IMR-90 (cell line): ENCODE results near the gene NSUN6. TPM values are rescaled to one million over a fixed set of nuclear protein-coding genes. Genes with fewer than 3 reads are reported as not detected.

Experiments
- ATAC-seq: fragments of 200-7000 bp; cut with Tn5 transposase; 2 replicates; pipeline ENCODE4 v1.9.1; 2020; ENCODE audit warnings: low read depth, mild to moderate bottlenecking, moderate library complexity
- BruUV-seq: library from RNA; stranded (reverse); fragments of 400-500 nt; replicated peaks from 2 replicates; lab custom pipeline; 2021; lab: Mats Ljungman, UMichigan
- CTCF ChIA-PET: fragments of 300-600 bp; formaldehyde crosslinking; extraction: SDS; loops from one replicate; lab custom pipeline; 2021; ENCODE audit warnings: antibody characterized with exemption; lab: Yijun Ruan, JAX
- POLR2A ChIA-PET: fragments of 300-600 bp; sonication (Branson Sonifier 250); formaldehyde crosslinking; loops from one replicate; lab custom pipeline; 2022; ENCODE audit warnings: antibody characterized with exemption; ENCODE audit not compliant: unreplicated experiment; lab: Charles Lee
- DNase-seq: peaks from one replicate; pipeline ENCODE4 v3.0.0; 2013
- H2AFZ ChIP-seq: replicated peaks from 2 replicates; pipeline ENCODE3; 2013; ENCODE audit warnings: low read length, mild to moderate bottlenecking; ENCODE audit not compliant: poor library complexity
- H2AK5ac ChIP-seq: 2 replicates; pipeline ENCODE4 v1.6.1; 2013; ENCODE audit warnings: low read depth, low read length, inconsistent platforms
- H2AK9ac ChIP-seq: replicated peaks from 2 replicates; pipeline ENCODE3; 2013; ENCODE audit warnings: mild to moderate bottlenecking, low read depth, low read length, moderate library complexity; ENCODE audit not compliant: poor library complexity
- H2BK120ac ChIP-seq: 2 replicates; pipeline ENCODE4 v1.6.1; 2013; ENCODE audit warnings: low read depth, low read length, inconsistent platforms
- H2BK15ac ChIP-seq: 3 replicates; pipeline ENCODE4 v1.6.1; 2013; ENCODE audit warnings: low read depth, low read length, inconsistent platforms
- H2BK20ac ChIP-seq: 2 replicates; pipeline ENCODE4 v1.6.1; 2013; ENCODE audit warnings: low read depth, mild to moderate bottlenecking, inconsistent platforms, low read length, moderate library complexity
- H2BK5ac ChIP-seq: 2 replicates; pipeline ENCODE4 v1.6.1; 2013; ENCODE audit warnings: mild to moderate bottlenecking, low read depth, low read length, inconsistent platforms; ENCODE audit not compliant: poor library complexity, severe bottlenecking
- H3K14ac ChIP-seq: replicated peaks from 2 replicates; pipeline ENCODE4 v1.6.1; 2013; ENCODE audit warnings: low read depth, low read length, inconsistent platforms
- H3K18ac ChIP-seq: 2 replicates; pipeline ENCODE4 v1.6.1; 2013; ENCODE audit warnings: low read depth, low read length, control low read depth
- H3K23ac ChIP-seq: 2 replicates; pipeline ENCODE4 v1.6.1; 2013; ENCODE audit warnings: low read depth, low read length, inconsistent platforms
- H3K27ac ChIP-seq: 2 replicates; pipeline ENCODE4 v1.5.1; 2013; ENCODE audit warnings: mild to moderate bottlenecking, control low read depth, low read length; ENCODE audit not compliant: insufficient read depth
- H3K27me3 ChIP-seq: 2 replicates; pipeline ENCODE4 v1.6.1; 2013; ENCODE audit warnings: low read length; ENCODE audit not compliant: control insufficient read depth, insufficient read depth
- H3K36me3 ChIP-seq: 2 replicates; pipeline ENCODE4 v1.6.1; 2013; ENCODE audit warnings: low read length, mixed read lengths; ENCODE audit not compliant: control insufficient read depth, insufficient read depth
- H3K4ac ChIP-seq: 2 replicates; pipeline ENCODE4 v1.6.1; 2013; ENCODE audit warnings: low read depth, low read length, inconsistent platforms
- H3K4me1 ChIP-seq: 2 replicates; pipeline ENCODE4 v1.6.1; 2013; ENCODE audit warnings: low read length, mixed read lengths; ENCODE audit not compliant: control insufficient read depth, insufficient read depth
- H3K4me2 ChIP-seq: 2 replicates; pipeline ENCODE4 v1.6.1; 2013; ENCODE audit warnings: low read depth, mild to moderate bottlenecking, control low read depth, low read length, moderate library complexity
- H3K4me3 ChIP-seq: 2 replicates; pipeline ENCODE4 v1.5.1; 2013; ENCODE audit warnings: low read depth, mild to moderate bottlenecking, control low read depth, low read length, moderate library complexity; ENCODE audit not compliant: insufficient read depth
- H3K56ac ChIP-seq: 2 replicates; pipeline ENCODE4 v1.6.1; 2013; ENCODE audit warnings: low read length, inconsistent platforms; ENCODE audit not compliant: insufficient read depth; ENCODE audit errors: extremely low read depth
- H3K79me1 ChIP-seq, 2 experiments: 2 replicates each; pipeline ENCODE4 v1.6.1; 2013; ENCODE audit warnings: low read length in 2 of 2, inconsistent platforms in 1 of 2, low read depth in 1 of 2
- H3K9ac ChIP-seq: 2 replicates; pipeline ENCODE4 v1.6.1; 2013; ENCODE audit warnings: low read depth, low read length, control low read depth
- H3K9me1 ChIP-seq: 2 replicates; pipeline ENCODE4 v1.6.1; 2013; ENCODE audit warnings: low read length, inconsistent platforms; ENCODE audit not compliant: insufficient read depth
- H3K9me3 ChIP-seq: 2 replicates; pipeline ENCODE4 v1.6.1; 2013; ENCODE audit warnings: low read length; ENCODE audit not compliant: control insufficient read depth, insufficient read depth
- H4K20me1 ChIP-seq: 2 replicates; pipeline ENCODE4 v1.6.1; 2013; ENCODE audit warnings: low read length, inconsistent platforms; ENCODE audit not compliant: insufficient read depth
- H4K5ac ChIP-seq: 2 replicates; pipeline ENCODE4 v1.6.1; 2013; ENCODE audit warnings: mild to moderate bottlenecking, low read depth, low read length, control low read depth
- H4K8ac ChIP-seq, 2 experiments: 2 replicates each; pipeline ENCODE4 v1.6.1; 2013; ENCODE audit warnings: low read depth in 2 of 2, low read length in 2 of 2, control low read depth in 1 of 2, inconsistent platforms in 1 of 2
- H4K91ac ChIP-seq: 2 replicates; pipeline ENCODE4 v1.6.1; 2013; ENCODE audit warnings: low read depth, low read length, inconsistent platforms; ENCODE audit not compliant: insufficient read depth
- BHLHE40 ChIP-seq: fragments of 150-350 bp; IDR thresholded peaks from 2 replicates; pipeline ENCODE4 v1.6.1; 2016; ENCODE audit warnings: mild to moderate bottlenecking, low read depth, low read length
- CHD1 ChIP-seq: IDR thresholded peaks from 2 replicates; pipeline ENCODE4 v1.6.1; 2012; ENCODE audit warnings: low read depth, low read length, improper control_type of control experiment
- FOS ChIP-seq: fragments of 150-350 bp; IDR thresholded peaks from 2 replicates; pipeline ENCODE4 v1.6.1; 2016; ENCODE audit warnings: low read depth, low read length
- MAFK ChIP-seq: IDR thresholded peaks from 2 replicates; pipeline ENCODE4 v1.6.1; 2012; ENCODE audit warnings: low read depth, low read length, improper control_type of control experiment
- MAZ ChIP-seq: IDR thresholded peaks from 2 replicates; pipeline ENCODE4 v1.6.1; 2012; ENCODE audit warnings: low read depth, mild to moderate bottlenecking, low read length, improper control_type of control experiment, moderate library complexity, borderline replicate concordance
- POLR2A ChIP-seq: IDR thresholded peaks from 2 replicates; pipeline ENCODE4 v1.6.1; 2012; ENCODE audit warnings: mild to moderate bottlenecking, low read depth, low read length
- RAD21 ChIP-seq: IDR thresholded peaks from 2 replicates; pipeline ENCODE4 v1.6.1; 2012; ENCODE audit warnings: low read length, improper control_type of control experiment
- RCOR1 ChIP-seq: IDR thresholded peaks from 2 replicates; pipeline ENCODE4 v1.6.1; 2012; ENCODE audit warnings: mild to moderate bottlenecking, low read length, improper control_type of control experiment; ENCODE audit not compliant: insufficient replicate concordance
- SMC3 ChIP-seq: fragments of 150-350 bp; IDR thresholded peaks from 2 replicates; pipeline ENCODE4 v1.6.1; 2016; ENCODE audit warnings: low read depth, mild to moderate bottlenecking, antibody characterized with exemption, low read length, moderate library complexity
- WGBS, 2 experiments: methylation state at CpG; one replicate each; pipeline versions ENCODE4 v1.1.5 to v1.1.7; 2013; ENCODE audit warnings: missing lambda C conversion rate in 2 of 2; ENCODE audit not compliant: insufficient read length in 1 of 2; ENCODE audit errors: extremely low coverage in 2 of 2; 5-methylcytosine and 5-hydroxymethylcytosine counted together
- dilution Hi-C: fragments of 300-500 bp; cut with HindIII; formaldehyde crosslinking; loops from one replicate; pipeline ENCODE4 v1.14.3; 2018; ENCODE audit warnings: low sequenced_read_pairs; ENCODE audit not compliant: unreplicated experiment
- in situ Hi-C: fragments of 300-500 bp; cut with MboI; formaldehyde crosslinking; loops from 3 replicates; pipeline ENCODE4 v1.14.3; 2019; ENCODE audit warnings: low sequenced_read_pairs, inconsistent platforms, mixed read lengths
- intact Hi-C: fragments of 100-400 bp; cut with micrococcal nuclease; formaldehyde crosslinking; loops from 2 replicates; pipeline ENCODE4 v1.10.0; 2022
- polyA plus RNA-seq, 3 experiments: library from polyadenylated mRNA; depleted of rRNA; stranded (reverse); fragments of >200 nt; gene quantifications; 2 replicates each; pipeline ENCODE4 v1.2.3, GENCODE V29; 2012; ENCODE audit warnings: low replicate concordance in 1 of 3
- total RNA-seq: library from RNA; depleted of rRNA; stranded (reverse); fragments of >200 nt; gene quantifications from 2 replicates; pipeline ENCODE4 v1.2.3, GENCODE V29; 2012
- TF ChIP-seq, protein P1 (sequence below): fragments of 150-350 bp; IDR thresholded peaks from 2 replicates; pipeline ENCODE4 v1.6.1; 2016; ENCODE audit warnings: low read depth, mild to moderate bottlenecking, low read length, moderate library complexity, borderline replicate concordance

The NSUN6 gene
- total and polyA plus RNA-seq, 2 of the 4 experiments (the other 2 are of a cell fraction): 4.6 to 11.5 TPM

DNA sequence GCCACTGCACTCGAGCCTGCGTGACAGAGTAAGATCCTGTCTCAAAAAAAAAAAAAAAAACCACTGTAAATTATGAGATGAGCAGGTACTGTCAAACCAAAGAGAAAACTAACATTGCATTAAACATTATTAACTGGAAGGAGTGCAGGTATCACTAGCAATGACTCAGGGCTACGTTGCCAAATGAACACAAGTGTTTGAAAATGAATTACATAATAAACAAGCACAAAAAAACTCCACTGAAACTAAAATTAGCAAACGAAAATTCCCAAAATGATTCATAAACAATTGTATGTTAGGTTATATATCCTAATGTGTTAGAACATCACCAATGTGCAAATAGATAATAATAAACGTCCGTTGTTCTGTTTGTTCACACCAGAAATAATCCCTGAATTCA lies 42.8 kb downstream of the NSUN6 start:
- no peak overlapping the region for H3K18ac ChIP-seq
- H2BK120ac ChIP-seq: no peak overlapping the region
- H2AFZ ChIP-seq: no peak overlapping the region
- CTCF ChIA-PET: no interaction called here
- no peak overlapping the region for H4K8ac ChIP-seq
- dilution Hi-C loops (no loop called here), in situ Hi-C loops (no loop called here), intact Hi-C loops (no loop called here)
- H3K27me3 ChIP-seq: no peaks in the 10 kb centered on the region
- H3K56ac ChIP-seq: no peak overlapping the region
- H3K14ac ChIP-seq: no peak overlapping the region
- no peak overlapping the region for H3K27ac ChIP-seq
- H3K23ac ChIP-seq: no peak overlapping the region
- H4K20me1 ChIP-seq: no peaks in the 10 kb centered on the region
- no peaks in the 10 kb centered on the region for H3K9me3 ChIP-seq
- H3K36me3 ChIP-seq: no peaks in the 10 kb centered on the region; the same call in 1 of the 2 replicates
- H3K9ac ChIP-seq: no peak overlapping the region
- H3K4me3 ChIP-seq: no peak overlapping the region
- BruUV-seq: no TSS peak
- H2AK9ac ChIP-seq: no peak overlapping the region
- no peak overlapping the region for H4K5ac ChIP-seq
- DNase-seq (no peak), ATAC-seq (no peak)
- H2BK5ac ChIP-seq: no peak overlapping the region
- no peak overlapping the region for H4K91ac ChIP-seq
- H2BK15ac ChIP-seq: no peak overlapping the region
- H3K4me2 ChIP-seq: no peak overlapping the region
- H3K4ac ChIP-seq: no peak overlapping the region
- POLR2A ChIA-PET: no interaction called here
- no peak overlapping the region for H2BK20ac ChIP-seq
- H2AK5ac ChIP-seq: no peak overlapping the region
- no peak for TF ChIP-seq SMC3
- no peak for TF ChIP-seq MAZ
- TF ChIP-seq RCOR1: no peak
- no peak for TF ChIP-seq CHD1
- TF ChIP-seq BHLHE40: no peak
- TF ChIP-seq MAFK: no peak
- TF ChIP-seq RAD21: no peak
- no peak for TF ChIP-seq FOS
- TF ChIP-seq POLR2A: no peak
- TF ChIP-seq, protein P1, sequence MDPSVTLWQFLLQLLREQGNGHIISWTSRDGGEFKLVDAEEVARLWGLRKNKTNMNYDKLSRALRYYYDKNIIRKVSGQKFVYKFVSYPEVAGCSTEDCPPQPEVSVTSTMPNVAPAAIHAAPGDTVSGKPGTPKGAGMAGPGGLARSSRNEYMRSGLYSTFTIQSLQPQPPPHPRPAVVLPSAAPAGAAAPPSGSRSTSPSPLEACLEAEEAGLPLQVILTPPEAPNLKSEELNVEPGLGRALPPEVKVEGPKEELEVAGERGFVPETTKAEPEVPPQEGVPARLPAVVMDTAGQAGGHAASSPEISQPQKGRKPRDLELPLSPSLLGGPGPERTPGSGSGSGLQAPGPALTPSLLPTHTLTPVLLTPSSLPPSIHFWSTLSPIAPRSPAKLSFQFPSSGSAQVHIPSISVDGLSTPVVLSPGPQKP: no peak
- WGBS, 2 experiments: no CpG with 5 or more reads among the region's 6 CpGs
- peaks cover 9% of the 10 kb centered on the region for H3K4me1 ChIP-seq
- H3K79me1 ChIP-seq: peaks cover 3 to 8% of the 10 kb centered on the region in 2 experiments; a peak in 2 of 4 replicates
- H3K9me1 ChIP-seq: 0 out of 2 replicates have a peak, but pooled peaks cover 3% of the 10 kb centered on the region
